GM12892 (cell line): Measurements from ENCODE around the gene POLRMT.

Experiments
- DNase-seq: peaks from one replicate; pipeline ENCODE4 v3.0.0; 2011; ENCODE audit not compliant: insufficient read length
- FAIRE-seq: peaks from 2 replicates; lab custom pipeline; 2011; peaks lifted over from hg19 to GRCh38; lab: Jason Lieb, UNC
- POLR2A ChIP-seq: IDR thresholded peaks from 2 replicates; pipeline ENCODE4 v1.6.1; 2011; ENCODE audit warnings: low read depth, low read length, control low read depth
- POLR2AphosphoS5 ChIP-seq: IDR thresholded peaks from 2 replicates; pipeline ENCODE4 v1.6.1; 2011; ENCODE audit warnings: low read depth, low read length, control low read depth
- TAF1 ChIP-seq: IDR thresholded peaks from 2 replicates; pipeline ENCODE4 v1.6.1; 2011; ENCODE audit warnings: low read depth, mild to moderate bottlenecking, control low read depth, low read length, borderline replicate concordance

The POLRMT gene

GRCh38 chr19:581399-582111 is 51.8 kb downstream of the POLRMT start:
- no peak for FAIRE-seq
- TF ChIP-seq TAF1 (no peak), POLR2A (no peak), POLR2AphosphoS5 (no peak)
- no peak for DNase-seq

- TF ChIP-seq TAF1 (no peak), POLR2AphosphoS5 (no peak), POLR2A (no peak)
- DNase-seq (no peak), FAIRE-seq (no peak)
Observed at GRCh38 chr19:580274-580835, 53.0 kb downstream of the POLRMT start.

GRCh38 chr19:579842-580155 is 53.5 kb downstream of the POLRMT start:
- FAIRE-seq: no peak

GRCh38 chr19:579111-579841 is 54.1 kb downstream of the POLRMT start:
- DNase-seq (no peak), FAIRE-seq (no peak)
- no peak for TF ChIP-seq POLR2AphosphoS5
- TF ChIP-seq POLR2A: no peak
- no peak for TF ChIP-seq TAF1

More at GRCh38 chr19:579842-580155, 53.5 kb downstream of the POLRMT start:
- TF ChIP-seq POLR2A: no peak
- TF ChIP-seq POLR2AphosphoS5: no peak
- no peak for TF ChIP-seq TAF1
- no peak for DNase-seq

- no peak for TF ChIP-seq POLR2A
- no peak for TF ChIP-seq POLR2AphosphoS5
- TF ChIP-seq TAF1: no peak
- FAIRE-seq (no peak), DNase-seq (no peak)
Observed at GRCh38 chr19:577439-578392, 55.6 kb downstream of the POLRMT start.

- DNase-seq (no peak), FAIRE-seq (no peak)
- TF ChIP-seq POLR2A (no peak), POLR2AphosphoS5 (no peak), TAF1 (no peak)
Observed at GRCh38 chr19:576768-577438, 56.4 kb downstream of the POLRMT start.

GRCh38 chr19:575527-576506 is 57.5 kb downstream of the POLRMT start:
- no peak for DNase-seq
- no peak for FAIRE-seq
- TF ChIP-seq POLR2A (no peak), POLR2AphosphoS5 (no peak), TAF1 (no peak)

- DNase-seq (no peak), FAIRE-seq (peak; percentile 73)
- TF ChIP-seq POLR2AphosphoS5 (no peak), TAF1 (peak; percentile 29; the same call in 1 of the 2 replicates), POLR2A (no peak)
Observed at GRCh38 chr19:574658-575526, 58.4 kb downstream of the POLRMT start.

GRCh38 chr19:573519-573825 is 59.9 kb downstream of the POLRMT start:
- TF ChIP-seq POLR2A: no peak
- TF ChIP-seq POLR2AphosphoS5: no peak
- TF ChIP-seq TAF1: no peak
- FAIRE-seq (peak; percentile 82), DNase-seq (no peak)
